GM18519 (cell line): ENCODE measurements around the gene FADS2.

ENCODE experiments used
- ATAC-seq: cut with Tn5 transposase; IDR thresholded peaks from one replicate; pipeline ENCODE4 v1.9.1; 2021; ENCODE audit warnings: mild to moderate bottlenecking, moderate library complexity; ENCODE audit not compliant: unreplicated experiment, low FRiP score

FADS2 gene

GRCh38 chr11:61827571-61828378 is at the start of gene FADS2:
TSS of gene FADS2 (plus strand) at chr11:61828300. CDS start at chr11:61828391, 91 bp downstream.
- ATAC-seq, result no peak

DNA sequence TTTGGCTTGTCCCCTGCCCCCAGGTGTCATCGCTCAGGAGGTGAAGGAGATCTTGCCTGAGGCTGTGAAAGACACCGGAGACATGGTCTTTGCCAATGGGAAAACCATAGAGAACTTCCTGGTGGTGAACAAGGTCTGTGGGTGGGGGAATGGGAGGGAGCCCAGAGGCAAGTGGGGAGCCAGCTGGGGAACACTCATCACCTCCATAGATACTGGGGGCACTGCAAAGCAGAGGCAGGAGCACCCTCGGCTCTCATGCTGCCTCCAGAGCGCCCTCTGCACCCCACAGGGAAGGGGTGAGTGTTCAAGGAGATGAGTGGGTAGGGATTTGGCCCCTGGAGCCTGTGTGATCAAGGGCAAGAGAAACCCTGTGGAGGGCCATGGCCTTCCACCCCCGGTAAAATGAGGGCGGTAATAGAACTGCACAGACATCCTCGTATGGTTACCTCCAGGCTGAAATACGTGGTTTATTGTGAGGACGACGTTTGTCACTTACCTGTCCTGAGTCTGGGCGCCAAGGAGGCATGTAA is 49.7 kb upstream of the FADS2 start:
- no peak for ATAC-seq

DNA sequence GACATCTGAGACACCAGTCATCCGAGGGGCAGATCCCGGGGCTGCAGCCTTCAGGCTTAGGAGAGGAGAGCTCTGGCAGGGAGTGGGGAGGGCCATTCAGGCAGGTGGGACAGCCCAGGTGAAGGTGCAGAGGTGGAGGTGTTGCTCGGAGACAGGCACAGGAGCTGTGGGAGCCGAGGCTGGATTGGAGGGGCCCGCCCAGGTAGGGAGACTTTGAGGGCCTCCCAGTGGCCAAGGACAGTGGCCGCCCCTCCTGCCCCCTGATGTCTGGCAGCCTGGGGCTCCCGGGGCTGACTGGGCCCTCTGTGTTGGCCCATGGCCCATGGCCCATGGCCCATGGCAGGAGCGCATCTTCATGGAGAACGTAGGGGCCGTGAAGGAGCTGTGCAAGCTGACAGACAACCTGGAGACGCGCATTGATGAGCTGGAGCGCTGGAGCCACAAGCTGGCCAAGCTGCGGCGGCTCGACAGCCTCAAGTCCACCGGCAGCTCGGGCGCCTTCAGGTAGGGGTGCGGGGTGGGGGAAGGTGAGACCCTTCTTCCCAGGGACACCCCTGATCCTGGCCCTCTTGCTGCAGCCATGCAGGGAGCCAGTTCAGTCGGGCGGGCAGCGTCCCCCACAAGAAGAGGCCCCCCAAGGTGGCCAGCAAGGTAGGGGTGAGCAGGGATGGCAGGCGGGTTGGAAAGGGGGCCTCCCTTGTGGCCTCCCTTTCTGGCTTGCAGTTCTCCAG is 49.0 kb upstream of the FADS2 start:
- no peak for ATAC-seq

DNA sequence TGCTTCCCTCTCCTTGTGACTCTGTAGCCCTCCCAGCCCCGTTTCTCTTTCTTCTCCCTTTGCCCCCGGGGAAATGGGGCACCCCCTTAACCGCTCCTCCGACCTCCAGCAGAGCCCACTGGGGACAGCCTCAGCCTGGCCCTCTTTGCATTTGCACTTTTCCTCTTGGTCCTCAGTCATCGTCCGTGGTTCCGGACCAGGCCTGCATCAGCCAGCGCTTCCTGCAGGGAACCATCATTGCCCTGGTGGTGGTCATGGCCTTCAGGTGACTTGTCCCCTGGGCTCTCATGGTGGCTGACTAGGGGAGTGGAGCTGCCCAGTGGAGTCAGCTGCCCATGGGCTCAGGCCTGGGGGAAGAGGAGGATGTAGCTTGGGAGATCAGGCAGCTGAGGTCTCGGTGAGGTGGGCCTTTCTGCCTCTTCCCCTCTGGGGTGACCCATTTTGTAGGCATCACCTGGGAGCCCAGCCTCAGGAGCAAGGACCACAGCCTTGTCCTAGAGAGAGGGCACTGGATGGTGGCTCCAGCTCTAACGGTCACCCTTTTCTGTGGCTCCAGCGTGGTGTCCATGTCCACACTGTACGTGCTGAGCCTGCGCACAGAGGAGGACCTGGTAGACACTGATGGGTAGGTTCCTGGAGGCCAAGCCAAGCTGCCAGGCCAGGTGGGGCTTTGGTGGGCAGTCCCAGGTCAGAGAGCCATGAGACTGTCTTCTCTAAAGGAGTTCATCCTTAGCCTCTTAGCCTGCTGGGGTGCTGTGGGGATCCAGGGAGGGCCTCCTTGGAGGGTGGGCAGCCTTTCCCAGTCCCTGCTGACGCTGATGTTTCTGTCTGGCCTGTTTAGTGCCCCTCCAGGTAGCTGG is 48.2 kb upstream of the FADS2 start:
- no peak for ATAC-seq

DNA sequence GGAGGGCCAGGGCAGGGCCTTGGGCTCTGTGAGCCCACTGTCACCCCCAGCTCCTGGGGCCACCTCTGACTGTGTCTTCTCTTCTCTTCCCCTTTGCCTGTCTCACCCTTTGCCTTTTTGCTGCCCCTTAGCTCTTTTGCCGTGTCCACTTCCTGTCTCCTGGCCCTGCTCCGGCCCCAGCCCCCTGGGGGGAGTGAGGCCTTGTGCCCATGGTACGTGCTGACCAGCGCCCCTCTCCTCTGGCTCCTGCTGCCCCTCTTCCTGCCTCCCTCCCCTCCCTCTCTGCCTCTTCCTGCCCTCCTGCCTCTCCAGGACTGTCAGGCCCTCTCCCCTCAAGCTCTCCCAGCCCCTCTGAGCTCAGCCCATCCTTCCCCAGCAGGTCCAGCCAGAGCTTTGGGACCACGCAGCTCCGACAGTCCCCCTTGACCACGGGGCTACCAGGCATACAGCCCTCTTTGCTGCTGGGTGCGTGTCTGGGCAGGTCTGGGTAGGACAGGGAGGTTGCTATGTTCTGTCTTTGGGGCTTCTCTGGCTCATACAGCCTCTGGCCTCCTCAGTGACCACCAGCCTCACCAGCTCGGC is 47.4 kb upstream of the FADS2 start:
- ATAC-seq, result no peak

GRCh38 chr11:61781585-61781984 is 46.5 kb upstream of the FADS2 start:
- no peak for ATAC-seq

DNA sequence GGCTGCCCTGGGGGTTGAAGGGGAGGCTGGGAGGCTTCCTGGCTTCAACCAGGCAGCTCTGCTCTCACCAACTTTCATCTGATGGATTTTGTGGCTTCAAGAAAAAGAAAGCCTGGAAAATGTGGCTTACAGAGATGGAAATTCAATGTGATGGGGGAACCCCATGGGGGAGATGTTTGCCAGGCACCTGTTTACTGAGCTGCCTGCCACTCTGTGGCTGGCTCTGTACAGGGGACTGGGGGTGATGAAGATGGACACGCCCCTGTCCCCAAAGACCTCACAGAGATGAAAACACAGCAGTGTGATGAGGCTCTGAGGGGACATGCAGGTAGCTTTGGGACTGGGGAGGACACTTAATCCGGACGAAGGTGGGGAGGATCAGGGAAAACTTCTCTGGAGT is 45.8 kb upstream of the FADS2 start:
- ATAC-seq, result no peak

- no peak for ATAC-seq
Measured at GRCh38 chr11:61782841-61783240, 45.3 kb upstream of the FADS2 start.

- ATAC-seq, result no peak
Measured at GRCh38 chr11:61783717-61784505, 44.2 kb upstream of the FADS2 start.

- no peak for ATAC-seq
Measured at GRCh38 chr11:61784506-61784805, 43.6 kb upstream of the FADS2 start.

DNA sequence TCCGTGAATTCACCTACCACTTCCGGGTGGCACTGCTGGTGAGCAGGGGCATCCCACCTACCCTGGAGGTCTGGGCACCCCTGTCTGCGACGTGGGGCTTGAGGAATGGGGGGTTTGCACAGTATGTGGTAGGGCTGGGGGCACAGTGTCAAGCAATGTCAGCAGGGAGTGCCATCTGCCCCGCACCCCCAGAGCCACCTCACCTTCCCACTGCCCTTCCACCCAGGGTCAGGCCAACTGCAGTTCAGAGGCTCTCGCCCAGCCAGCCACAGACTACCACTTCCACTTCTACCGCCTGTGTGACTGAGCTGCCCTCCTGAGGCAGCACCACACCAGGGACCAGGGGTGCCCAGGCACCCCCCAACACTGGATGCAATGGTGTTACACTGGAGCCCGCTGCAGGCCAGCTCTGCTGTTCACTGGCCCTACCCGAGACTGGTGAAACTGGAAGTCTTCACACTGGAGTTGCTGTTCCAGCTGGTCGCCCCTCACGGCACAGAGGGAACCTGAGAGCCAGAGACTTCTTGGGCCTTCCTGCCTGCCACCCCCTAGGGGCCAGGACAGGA is 42.2 kb upstream of the FADS2 start:
- ATAC-seq, result no peak

- no peak for ATAC-seq
Measured at GRCh38 chr11:61787928-61788491, 40.1 kb upstream of the FADS2 start.

DNA sequence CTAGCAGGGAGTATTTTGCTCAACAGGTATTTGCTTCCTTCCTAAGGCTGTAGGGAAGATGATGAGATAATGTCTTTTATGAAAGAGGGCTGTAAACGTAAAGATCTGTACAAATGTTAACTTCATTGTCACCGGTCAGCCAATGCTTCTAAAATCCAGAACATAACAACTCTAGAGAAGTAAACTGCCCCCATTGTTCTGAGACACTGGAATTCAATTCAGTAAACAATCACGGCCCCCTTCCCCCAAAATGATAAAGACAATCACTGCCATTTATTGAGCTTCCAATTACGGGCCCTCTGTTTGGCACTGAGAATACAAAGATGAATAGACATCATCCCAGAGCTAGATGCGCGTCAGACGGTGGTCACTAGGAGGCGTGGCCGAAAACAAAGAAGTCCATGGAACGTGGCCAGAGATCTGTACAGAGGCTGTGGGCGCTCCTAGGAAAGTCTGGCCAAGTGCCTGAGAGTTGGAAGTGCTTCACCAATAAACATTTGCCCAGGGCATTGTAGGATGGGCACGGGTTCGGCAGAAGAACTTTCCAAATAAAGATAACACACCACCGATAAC is 36.3 kb upstream of the FADS2 start:
- ATAC-seq, result no peak

DNA sequence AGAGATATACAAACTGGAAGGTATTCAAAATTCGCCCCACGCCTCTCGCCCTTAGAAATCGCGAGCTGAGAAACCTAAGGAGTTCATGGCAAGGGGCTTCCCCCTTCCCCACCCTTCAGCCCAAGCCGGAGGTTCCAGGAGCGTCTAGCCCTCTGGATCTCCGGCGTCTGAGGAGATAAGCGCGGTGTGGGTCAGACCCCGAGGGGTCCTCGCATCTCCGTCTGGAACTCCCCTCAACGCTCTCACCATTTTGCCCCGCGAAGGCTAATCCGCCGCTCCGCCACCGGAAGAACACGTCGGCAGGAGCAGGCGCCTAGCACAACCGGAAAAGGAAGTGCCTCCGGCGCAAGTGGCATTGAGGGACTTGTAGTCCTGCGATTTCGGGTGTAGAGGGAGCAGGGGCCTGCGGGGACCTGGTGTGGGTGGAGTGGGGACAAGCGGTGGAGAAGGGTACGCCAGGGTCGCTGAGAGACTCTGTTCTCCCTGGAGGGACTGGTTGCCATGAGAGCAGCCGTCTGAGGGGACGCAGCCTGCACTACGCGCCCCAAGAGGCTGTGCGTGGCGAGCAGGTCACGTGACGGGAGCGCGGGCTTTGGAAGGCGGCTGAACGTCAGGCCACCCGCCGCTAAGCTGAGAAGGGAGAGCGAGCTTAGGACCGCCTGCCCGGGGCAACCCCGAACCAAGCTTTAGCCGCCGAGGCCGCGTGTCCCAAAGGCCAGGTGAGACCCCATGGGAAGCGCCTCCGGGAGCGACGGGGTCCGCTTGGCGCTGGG is 35.6 kb upstream of the FADS2 start, which contains the start of the genes FEN1 and TMEM258:
TSS of gene FEN1 (plus strand) at position 602 of the 773 bp plus-strand sequence. CDS start 2,451 bp downstream, outside the sequence.
TSS of gene TMEM258 (minus strand) at position 290 of the 773 bp plus-strand sequence. CDS start at position 249, 41 bp downstream.
- no peak for ATAC-seq

GRCh38 chr11:61793083-61793828 is 34.8 kb upstream of the FADS2 start:
- no peak for ATAC-seq

DNA sequence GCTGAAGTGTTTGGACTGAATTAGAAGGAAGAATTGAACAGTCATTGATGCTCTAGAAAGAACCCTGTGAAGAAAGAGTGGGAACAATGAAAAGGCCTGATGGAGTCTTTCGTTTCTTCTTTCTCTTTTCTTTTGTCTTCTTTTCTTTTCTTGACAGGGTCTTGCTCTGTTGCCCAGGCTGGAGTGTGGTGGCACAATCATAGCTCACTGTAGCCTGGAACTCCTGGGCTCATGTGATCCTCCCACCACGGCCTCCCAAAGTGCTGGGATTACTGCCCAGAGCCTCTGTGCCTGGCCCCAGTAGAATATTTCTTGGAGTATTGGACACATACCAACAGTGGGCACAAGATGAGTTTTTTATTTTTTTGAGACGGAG is 34.3 kb upstream of the FADS2 start:
- ATAC-seq, result no peak

- ATAC-seq, result no peak
Measured at GRCh38 chr11:61794579-61794978, 33.5 kb upstream of the FADS2 start.
